GM21529 (cell line): Measurements from ENCODE around the gene PGA4.
"Not testable (repeated sequence)": the region's sequence is repeated elsewhere in the genome, so short reads cannot be mapped to it uniquely, and the experiment has no call there.

ENCODE experiments used
- ATAC-seq: cut with Tn5 transposase; IDR thresholded peaks from one replicate; pipeline ENCODE4 v1.9.1; 2021; ENCODE audit not compliant: unreplicated experiment

Gene PGA4

GRCh38 chr11:61222047-61222446, at the start of gene PGA4:
Gene PGA4, plus strand, starts transcription at chr11:61222347. Its CDS starts 54 bp downstream, at chr11:61222401.
- ATAC-seq = not testable (repeated sequence)

- no peak for ATAC-seq
Measured at GRCh38 chr11:61172356-61172755, 49.8 kb upstream of the PGA4 start.

- ATAC-seq = no peak
Measured at GRCh38 chr11:61172888-61173287, 49.3 kb upstream of the PGA4 start.

- no peak for ATAC-seq
Measured at GRCh38 chr11:61173456-61173855, 48.7 kb upstream of the PGA4 start.

GRCh38 chr11:61174273-61174672, 47.9 kb upstream of the PGA4 start:
- no peak for ATAC-seq

GRCh38 chr11:61174949-61175348, 47.2 kb upstream of the PGA4 start:
- no peak for ATAC-seq

- no peak for ATAC-seq
Measured at GRCh38 chr11:61176446-61176845, 45.7 kb upstream of the PGA4 start.

- not testable (repeated sequence) for ATAC-seq
Measured at GRCh38 chr11:61180205-61180604, 41.9 kb upstream of the PGA4 start.

GRCh38 chr11:61181489-61181888, 40.7 kb upstream of the PGA4 start:
- ATAC-seq = no peak

DNA sequence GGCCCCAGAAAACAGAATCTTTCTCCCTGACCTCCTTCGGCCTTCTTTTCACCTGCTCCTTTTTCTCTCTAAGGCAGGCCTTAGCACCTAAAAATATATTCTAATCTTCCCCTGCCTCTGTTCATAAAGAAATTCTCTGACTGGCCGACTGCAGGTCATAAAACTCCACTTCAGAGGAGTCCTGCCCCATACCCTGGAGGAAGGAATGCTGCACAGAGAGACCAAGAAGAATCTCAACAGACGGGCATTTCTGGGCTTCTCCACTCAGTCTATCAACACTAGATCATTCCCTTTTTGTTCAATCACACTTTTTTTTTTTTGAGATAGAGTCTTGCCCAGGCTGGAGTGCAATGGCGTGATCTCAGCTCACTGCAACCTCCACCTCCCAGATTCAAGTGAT, 38.5 kb upstream of the PGA4 start:
- ATAC-seq = no peak

- no peak for ATAC-seq
Measured at GRCh38 chr11:61186504-61186903, 35.6 kb upstream of the PGA4 start.

- ATAC-seq = no peak
Measured at GRCh38 chr11:61187505-61188130, 34.5 kb upstream of the PGA4 start.

- no peak for ATAC-seq
Measured at GRCh38 chr11:61189933-61190332, 32.2 kb upstream of the PGA4 start.

- ATAC-seq = no peak
Measured at GRCh38 chr11:61193596-61193995, 28.6 kb upstream of the PGA4 start.

DNA sequence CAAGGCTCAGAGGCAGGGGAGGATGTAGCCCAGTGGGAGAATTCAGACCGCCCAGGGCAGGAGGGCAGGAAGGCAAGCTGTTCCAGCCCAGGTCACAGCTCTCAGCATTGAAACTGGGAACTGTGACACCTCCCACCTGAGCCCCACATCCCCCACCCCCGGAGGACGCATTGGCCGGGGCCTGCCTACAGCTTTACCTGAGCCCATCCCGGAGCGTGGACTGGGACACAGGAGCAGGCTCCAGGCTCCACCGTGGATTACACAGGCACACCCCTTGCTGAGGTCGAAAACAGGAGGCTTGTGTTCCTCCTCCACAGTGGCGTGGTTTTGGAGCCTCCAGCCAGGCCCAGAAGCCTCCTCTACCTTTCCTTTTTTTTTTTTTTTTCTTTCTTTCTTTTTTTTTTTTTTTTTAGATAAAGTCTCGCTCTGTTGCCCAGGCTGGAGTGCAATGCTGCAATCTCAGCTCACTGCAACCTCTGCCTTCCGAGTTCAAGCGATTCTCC, 27.9 kb upstream of the PGA4 start:
- no peak for ATAC-seq

GRCh38 chr11:61194981-61195695, 27.0 kb upstream of the PGA4 start:
- ATAC-seq = no peak

DNA sequence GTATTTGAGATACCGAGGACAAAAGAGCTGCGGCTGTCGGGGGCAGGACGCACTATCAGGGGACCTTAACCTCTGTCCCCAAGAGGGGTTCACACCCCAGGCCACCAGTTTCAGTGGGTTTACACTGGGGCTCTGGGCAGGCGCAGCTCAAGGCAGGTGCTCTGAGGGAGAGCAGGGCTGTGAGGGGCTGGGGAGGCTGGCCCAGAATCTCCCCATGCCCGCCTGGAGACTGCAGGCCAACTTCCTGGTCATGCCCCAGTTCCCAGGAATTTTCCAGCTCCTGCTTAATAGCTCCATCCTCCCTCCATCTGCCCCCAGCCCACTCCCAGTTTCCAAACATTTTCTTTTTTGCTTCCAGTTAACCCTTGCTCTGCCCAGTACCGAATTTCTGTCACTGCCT, 26.4 kb upstream of the PGA4 start:
- no peak for ATAC-seq

DNA sequence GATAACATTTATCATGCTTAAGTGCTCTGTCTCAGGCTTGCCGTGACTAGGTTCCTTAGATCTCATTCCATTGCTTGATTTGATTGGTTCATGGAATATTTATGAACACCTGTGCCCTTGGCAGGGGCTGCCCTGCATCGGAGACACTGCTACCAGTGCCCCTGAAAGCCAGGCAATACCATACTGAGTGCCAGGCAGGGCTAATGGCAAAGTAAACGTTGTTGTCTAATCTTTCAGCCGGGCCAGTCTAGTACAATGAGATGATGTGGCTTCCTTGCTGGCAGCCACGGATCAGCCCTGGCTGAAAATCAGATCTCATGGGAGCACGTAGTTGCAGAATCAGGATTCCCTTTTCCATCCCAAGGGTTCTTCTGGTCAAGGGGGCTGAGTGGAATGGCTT, 23.8 kb upstream of the PGA4 start:
- no peak for ATAC-seq

DNA sequence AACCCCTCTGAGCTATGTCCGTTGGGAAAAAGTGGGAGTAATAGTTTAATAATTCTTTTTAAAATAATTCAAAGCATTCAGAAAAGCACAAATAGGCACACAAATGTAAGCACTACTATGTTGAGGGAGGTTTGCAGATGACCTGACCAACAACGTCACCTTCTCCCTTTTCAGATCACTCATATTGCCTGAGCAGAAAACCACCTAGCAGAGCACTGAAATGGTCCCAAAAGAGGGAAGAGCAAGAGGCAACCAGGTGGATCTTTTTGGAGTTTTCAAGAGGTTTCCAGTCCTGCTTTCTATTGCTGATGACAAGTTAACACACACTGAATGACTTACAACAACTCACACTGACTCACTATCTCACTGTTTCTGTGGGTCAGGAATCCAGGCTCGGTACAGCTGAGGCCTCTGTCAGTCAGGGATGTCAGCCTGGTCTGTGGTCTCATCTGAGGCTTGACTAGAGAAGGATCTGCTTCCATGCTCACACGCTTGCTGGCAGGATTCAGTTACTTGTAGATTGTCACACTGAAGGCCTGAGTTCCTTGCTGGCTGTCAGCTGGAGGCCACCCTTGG, 23.1 kb upstream of the PGA4 start:
- ATAC-seq = no peak

- no peak for ATAC-seq
Measured at GRCh38 chr11:61201476-61201875, 20.7 kb upstream of the PGA4 start.

- ATAC-seq = not testable (repeated sequence)
Measured at GRCh38 chr11:61202950-61203746, 19.0 kb upstream of the PGA4 start, which contains the start of gene PGA3. Gene PGA3, plus strand, starts transcription at chr11:61203515. Its CDS starts 50 bp downstream, at chr11:61203565.
